ENCODE results near the gene KLHL29. TPM values are rescaled to one million over a fixed set of nuclear protein-coding genes. Genes with fewer than 3 reads are reported as not detected.

The KLHL29 gene
- total RNA-seq, 1 experiment from 2014 or later, result 3.4 TPM

DNA sequence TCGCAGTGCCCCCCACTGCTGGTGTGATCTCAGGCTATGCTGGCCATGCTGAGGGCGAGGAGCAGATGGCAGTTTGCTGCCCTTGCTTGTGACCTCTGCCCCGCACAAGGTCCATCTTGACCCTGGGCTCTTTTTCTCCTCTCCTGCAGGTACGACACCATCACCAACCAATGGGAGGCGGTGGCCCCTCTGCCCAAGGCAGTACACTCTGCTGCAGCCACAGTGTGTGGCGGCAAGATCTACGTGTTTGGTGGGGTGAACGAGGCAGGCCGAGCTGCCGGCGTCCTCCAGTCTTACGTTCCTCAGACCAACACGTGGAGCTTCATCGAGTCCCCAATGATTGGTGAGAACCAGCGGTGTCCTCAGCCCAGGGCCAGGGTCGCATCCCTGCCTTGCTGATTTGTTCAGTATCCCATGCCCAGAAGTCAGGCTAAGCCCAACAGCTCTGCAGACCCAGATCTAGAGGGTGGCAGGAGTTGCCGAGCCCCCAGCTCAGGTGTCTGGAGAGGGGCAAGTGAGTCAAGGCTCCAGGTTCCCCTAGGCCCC, 318.1 kb downstream of the KLHL29 start:
- Histone ChIP-seq H3K4me2 (no peak overlapping the region), H3K4me3 (no peak overlapping the region), H3K9me3 (ENCODE audit: insufficient read depth, low read depth) (no peaks in the 10 kb centered on the region), H3K27me3 (ENCODE audit: insufficient read depth, low read depth) (no peaks in the 10 kb centered on the region), H4K20me1 (ENCODE audit: insufficient read depth) (no peaks in the 10 kb centered on the region), H3F3A (ENCODE audit: insufficient read depth, low read depth) (no peaks in the 10 kb centered on the region), H3K4me1 (replicated peaks; ENCODE audit: insufficient read depth) (no peaks in the 10 kb centered on the region), H2AFZ (no peak overlapping the region), H3K79me2 (ENCODE audit: low read depth) (no peaks in the 10 kb centered on the region), H3K27ac (no peak overlapping the region), H3K9me2 (ENCODE audit: insufficient read depth) (no peaks in the 10 kb centered on the region), H3K36me3 (ENCODE audit: low read depth) (no peaks in the 10 kb centered on the region)
- ChIA-PET POLR2A (ENCODE audit: unreplicated experiment) (no interaction called here), CTCF (no interaction called here)
- no TSS peak for BruUV-seq (replicated peaks)
- DNase-seq, result no peak
- intact Hi-C loops (cut with micrococcal nuclease; ENCODE audit: unreplicated experiment), result no loop called here
- no peak for TF ChIP-seq EZH2 (IDR thresholded peaks at IDR 0.05; ENCODE audit: low read depth)
- TF ChIP-seq, protein P1, sequence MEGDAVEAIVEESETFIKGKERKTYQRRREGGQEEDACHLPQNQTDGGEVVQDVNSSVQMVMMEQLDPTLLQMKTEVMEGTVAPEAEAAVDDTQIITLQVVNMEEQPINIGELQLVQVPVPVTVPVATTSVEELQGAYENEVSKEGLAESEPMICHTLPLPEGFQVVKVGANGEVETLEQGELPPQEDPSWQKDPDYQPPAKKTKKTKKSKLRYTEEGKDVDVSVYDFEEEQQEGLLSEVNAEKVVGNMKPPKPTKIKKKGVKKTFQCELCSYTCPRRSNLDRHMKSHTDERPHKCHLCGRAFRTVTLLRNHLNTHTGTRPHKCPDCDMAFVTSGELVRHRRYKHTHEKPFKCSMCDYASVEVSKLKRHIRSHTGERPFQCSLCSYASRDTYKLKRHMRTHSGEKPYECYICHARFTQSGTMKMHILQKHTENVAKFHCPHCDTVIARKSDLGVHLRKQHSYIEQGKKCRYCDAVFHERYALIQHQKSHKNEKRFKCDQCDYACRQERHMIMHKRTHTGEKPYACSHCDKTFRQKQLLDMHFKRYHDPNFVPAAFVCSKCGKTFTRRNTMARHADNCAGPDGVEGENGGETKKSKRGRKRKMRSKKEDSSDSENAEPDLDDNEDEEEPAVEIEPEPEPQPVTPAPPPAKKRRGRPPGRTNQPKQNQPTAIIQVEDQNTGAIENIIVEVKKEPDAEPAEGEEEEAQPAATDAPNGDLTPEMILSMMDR (conservative IDR thresholded peaks at IDR 0.05), result no peak

DNA sequence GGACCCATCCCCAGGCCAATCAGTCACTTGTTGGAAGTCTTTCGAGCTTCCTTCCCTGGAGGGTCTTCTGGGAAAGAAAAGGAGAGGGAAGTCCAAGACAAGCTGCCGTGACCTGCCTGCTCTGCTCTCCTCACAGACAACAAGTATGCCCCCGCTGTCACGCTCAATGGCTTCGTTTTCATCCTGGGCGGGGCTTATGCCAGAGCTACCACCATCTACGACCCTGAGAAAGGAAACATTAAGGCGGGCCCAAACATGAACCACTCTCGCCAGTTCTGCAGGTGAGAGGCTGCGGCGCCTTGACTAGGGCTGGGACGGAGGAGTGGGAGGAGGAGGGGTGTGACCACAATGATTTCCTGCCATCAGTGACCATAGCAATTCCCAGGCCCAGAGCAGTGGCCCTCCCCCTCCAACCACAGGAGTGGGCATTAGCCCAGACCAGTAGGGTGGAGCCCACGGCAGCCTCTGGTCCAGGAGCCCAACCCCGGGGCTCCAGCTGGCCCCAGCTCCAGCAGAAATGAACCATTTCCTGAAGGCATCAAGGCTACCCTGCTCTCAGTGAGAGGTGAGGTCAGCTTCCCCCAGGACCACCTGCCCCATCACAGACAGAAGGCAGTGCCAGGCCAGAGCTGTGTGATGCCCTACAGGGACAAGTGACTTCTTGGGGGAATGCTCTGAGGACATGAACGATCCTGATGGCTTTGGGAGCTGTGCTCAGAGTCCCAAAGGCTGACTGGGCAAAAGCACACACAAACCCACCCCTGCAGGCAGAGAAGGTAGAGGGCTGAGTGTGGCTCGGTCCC, 318.8 kb downstream of the KLHL29 start:
- H3K4me3 ChIP-seq, result no peak overlapping the region
- intact Hi-C loops (cut with micrococcal nuclease; ENCODE audit: unreplicated experiment), result no loop called here
- H3K4me2 ChIP-seq, result no peak overlapping the region
- no peaks in the 10 kb centered on the region for H3K9me3 ChIP-seq (ENCODE audit: insufficient read depth, low read depth)
- H3K27ac ChIP-seq, result no peak overlapping the region
- POLR2A ChIA-PET (ENCODE audit: unreplicated experiment), result no interaction called here
- H4K20me1 ChIP-seq (ENCODE audit: insufficient read depth), result no peaks in the 10 kb centered on the region
- no peaks in the 10 kb centered on the region for H3K36me3 ChIP-seq (ENCODE audit: low read depth)
- no peak for TF ChIP-seq EZH2 (IDR thresholded peaks at IDR 0.05; ENCODE audit: low read depth)
- TF ChIP-seq, protein P1 (conservative IDR thresholded peaks at IDR 0.05), result no peak
- no peak overlapping the region for H2AFZ ChIP-seq
- CTCF ChIA-PET, result no interaction called here
- BruUV-seq (replicated peaks), result no TSS peak
- H3K79me2 ChIP-seq (ENCODE audit: low read depth), result no peaks in the 10 kb centered on the region
- no peaks in the 10 kb centered on the region for H3K9me2 ChIP-seq (ENCODE audit: insufficient read depth)
- no peaks in the 10 kb centered on the region for H3K4me1 ChIP-seq (replicated peaks; ENCODE audit: insufficient read depth)
- H3K27me3 ChIP-seq (ENCODE audit: insufficient read depth, low read depth), result no peaks in the 10 kb centered on the region
- no peaks in the 10 kb centered on the region for H3F3A ChIP-seq (ENCODE audit: insufficient read depth, low read depth)
- DNase-seq, result no peak

DNA sequence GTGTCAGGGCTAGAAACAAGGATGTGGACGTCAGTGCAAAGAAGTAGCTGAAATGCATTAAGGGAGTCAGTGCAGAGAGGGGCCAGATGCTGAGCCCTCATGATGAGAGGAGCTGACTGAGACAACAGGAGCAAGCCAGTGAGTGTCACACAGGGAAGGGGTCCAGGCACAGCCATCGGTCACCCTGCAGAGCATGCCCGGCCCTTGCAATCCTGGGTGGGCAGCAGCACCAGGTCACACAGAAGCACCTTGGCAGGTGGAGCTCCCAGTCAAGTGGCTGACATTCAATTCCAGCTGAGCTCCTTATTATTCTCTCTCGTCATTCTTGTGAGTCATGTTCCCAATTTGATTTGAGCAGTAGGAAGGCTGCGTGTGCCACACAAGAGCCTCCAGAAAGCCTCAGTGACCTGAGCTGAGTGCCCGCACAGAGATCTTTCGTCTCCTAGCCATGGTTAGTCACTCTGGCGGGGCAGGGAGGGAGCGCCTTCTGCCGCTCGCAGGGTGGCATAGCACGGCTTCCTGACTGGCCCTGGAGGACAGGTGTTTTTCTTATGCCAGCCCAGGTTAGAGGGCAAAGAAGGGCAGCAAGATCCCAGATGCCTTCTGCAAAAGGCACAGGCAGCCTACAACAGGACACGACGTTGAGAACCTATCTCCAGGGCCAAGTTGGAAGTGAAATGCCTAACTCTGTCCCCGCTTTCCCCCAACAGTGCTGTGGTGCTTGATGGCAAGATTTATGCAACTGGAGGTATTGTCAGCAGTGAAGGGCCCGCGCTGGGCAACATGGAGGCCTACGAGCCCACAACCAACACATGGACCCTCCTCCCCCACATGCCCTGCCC, 321.0 kb downstream of the KLHL29 start:
- no peaks in the 10 kb centered on the region for H3K79me2 ChIP-seq (ENCODE audit: low read depth)
- CTCF ChIA-PET, result no interaction called here
- H2AFZ ChIP-seq, result no peak overlapping the region
- TF ChIP-seq, protein P1 (conservative IDR thresholded peaks at IDR 0.05), result no peak
- no peak for TF ChIP-seq EZH2 (IDR thresholded peaks at IDR 0.05; ENCODE audit: low read depth)
- intact Hi-C loops (cut with micrococcal nuclease; ENCODE audit: unreplicated experiment), result no loop called here
- no peak for DNase-seq
- no peak overlapping the region for H3K4me2 ChIP-seq
- no peaks in the 10 kb centered on the region for H3K9me2 ChIP-seq (ENCODE audit: insufficient read depth)
- H3F3A ChIP-seq (ENCODE audit: insufficient read depth, low read depth), result no peaks in the 10 kb centered on the region
- no peak overlapping the region for H3K27ac ChIP-seq
- no peaks in the 10 kb centered on the region for H4K20me1 ChIP-seq (ENCODE audit: insufficient read depth)
- H3K9me3 ChIP-seq (ENCODE audit: insufficient read depth, low read depth), result no peaks in the 10 kb centered on the region
- BruUV-seq (replicated peaks), result no TSS peak
- H3K27me3 ChIP-seq (ENCODE audit: insufficient read depth, low read depth), result no peaks in the 10 kb centered on the region
- H3K36me3 ChIP-seq (ENCODE audit: low read depth), result no peaks in the 10 kb centered on the region
- no peak overlapping the region for H3K4me3 ChIP-seq
- no peaks in the 10 kb centered on the region for H3K4me1 ChIP-seq (replicated peaks; ENCODE audit: insufficient read depth)
- POLR2A ChIA-PET (ENCODE audit: unreplicated experiment), result no interaction called here
